ENCODE measurements around the gene UBQLN3. TPM values are rescaled to one million over a fixed set of nuclear protein-coding genes. Genes with fewer than 3 reads are reported as not detected.

The UBQLN3 gene
- total RNA-seq, 1 donor from 2014 or later = not detected

GRCh38 chr11:5505363-5506048 lies 4.3 kb downstream of the UBQLN3 start:
- Histone ChIP-seq H3K27me3 (ENCODE audit: control insufficient read depth, insufficient read depth, low read length) (no peaks in the 10 kb centered on the region), H3K4me3 (ENCODE audit: low read depth, low read length) (no peak overlapping the region), H3K36me3 (ENCODE audit: control insufficient read depth, insufficient read depth, low read length) (no peaks in the 10 kb centered on the region)
- no peak for DNase-seq (ENCODE audit: low read depth)
- TF ChIP-seq CTCF (IDR thresholded peaks at IDR 0.05; ENCODE audit: insufficient read depth, low read length, poor library complexity, severe bottlenecking) = no peak

GRCh38 chr11:5504403-5504921 lies 5.3 kb downstream of the UBQLN3 start:
- H3K27me3 ChIP-seq (ENCODE audit: control insufficient read depth, insufficient read depth, low read length) = no peaks in the 10 kb centered on the region
- no peak for DNase-seq (ENCODE audit: low read depth)
- H3K36me3 ChIP-seq (ENCODE audit: control insufficient read depth, insufficient read depth, low read length) = no peaks in the 10 kb centered on the region

GRCh38 chr11:5500393-5500801 lies 9.4 kb downstream of the UBQLN3 start:
- Histone ChIP-seq H3K27me3 (ENCODE audit: control insufficient read depth, insufficient read depth, low read length) (no peaks in the 10 kb centered on the region), H3K4me3 (ENCODE audit: low read depth, low read length) (no peak overlapping the region), H3K36me3 (ENCODE audit: control insufficient read depth, insufficient read depth, low read length) (no peaks in the 10 kb centered on the region)
- no peak for TF ChIP-seq CTCF (IDR thresholded peaks at IDR 0.05; ENCODE audit: insufficient read depth, low read length, poor library complexity, severe bottlenecking)
- DNase-seq (ENCODE audit: low read depth) = no peak

More at GRCh38 chr11:5504403-5504921, 5.3 kb downstream of the UBQLN3 start:
- H3K4me3 ChIP-seq (ENCODE audit: low read depth, low read length) = no peak overlapping the region
- no peak for TF ChIP-seq CTCF (IDR thresholded peaks at IDR 0.05; ENCODE audit: insufficient read depth, low read length, poor library complexity, severe bottlenecking)

- no peaks in the 10 kb centered on the region for H3K27me3 ChIP-seq (ENCODE audit: control insufficient read depth, insufficient read depth, low read length)
- DNase-seq (ENCODE audit: low read depth) = no peak
- H3K36me3 ChIP-seq (ENCODE audit: control insufficient read depth, insufficient read depth, low read length) = no peaks in the 10 kb centered on the region
- H3K4me3 ChIP-seq (ENCODE audit: low read depth, low read length) = no peak overlapping the region
- TF ChIP-seq CTCF (IDR thresholded peaks at IDR 0.05; ENCODE audit: insufficient read depth, low read length, poor library complexity, severe bottlenecking) = no peak
These were observed 10.1 kb downstream of the UBQLN3 start for GRCh38 chr11:5499671-5500070.

- Histone ChIP-seq H3K4me3 (ENCODE audit: low read depth, low read length) (no peak overlapping the region), H3K27me3 (ENCODE audit: control insufficient read depth, insufficient read depth, low read length) (no peaks in the 10 kb centered on the region), H3K36me3 (ENCODE audit: control insufficient read depth, insufficient read depth, low read length) (no peaks in the 10 kb centered on the region)
- DNase-seq (ENCODE audit: low read depth) = no peak
- no peak for TF ChIP-seq CTCF (IDR thresholded peaks at IDR 0.05; ENCODE audit: insufficient read depth, low read length, poor library complexity, severe bottlenecking)
These were observed 20.0 kb downstream of the UBQLN3 start for GRCh38 chr11:5489576-5490357.
